NCI-H2196 (cell line): ENCODE measurements around the gene C9orf78.
"Not testable (repeated sequence)": the region's sequence is repeated elsewhere in the genome, so short reads cannot be mapped to it uniquely, and the experiment has no call there.

Experiments
- DNase-seq: peaks from one replicate; lab custom pipeline; 2025; ENCODE audit not compliant: unreplicated experiment; lab: John Stamatoyannopoulos, UW

C9orf78 gene

GRCh38 chr9:129813661-129814060 lies 21.4 kb downstream of the C9orf78 start:
- DNase-seq = no peak

GRCh38 chr9:129812385-129812784 lies 22.7 kb downstream of the C9orf78 start:
- DNase-seq = no peak

- DNase-seq = no peak
Observed at GRCh38 chr9:129811967-129812363, 23.1 kb downstream of the C9orf78 start.

GRCh38 chr9:129810788-129811187 lies 24.3 kb downstream of the C9orf78 start:
- DNase-seq = no peak

GRCh38 chr9:129810116-129810515 lies 25.0 kb downstream of the C9orf78 start:
- no peak for DNase-seq

- no peak for DNase-seq
Observed at GRCh38 chr9:129809346-129809745, 25.7 kb downstream of the C9orf78 start.

- no peak for DNase-seq
Observed at GRCh38 chr9:129806061-129806460, 29.0 kb downstream of the C9orf78 start.

GRCh38 chr9:129803676-129804060 lies 31.4 kb downstream of the C9orf78 start:
- DNase-seq = no peak

- peak; percentile 87 for DNase-seq
Observed at GRCh38 chr9:129802833-129803675, 32.0 kb downstream of the C9orf78 start, which contains the start of gene TOR1B. Gene TOR1B, plus strand, starts transcription at chr9:129803184. Its CDS starts 29 bp downstream, at chr9:129803213.

- DNase-seq = no peak
Observed at GRCh38 chr9:129801504-129801903, 33.6 kb downstream of the C9orf78 start.

GRCh38 chr9:129798973-129799372 lies 36.1 kb downstream of the C9orf78 start:
- no peak for DNase-seq

GRCh38 chr9:129796029-129796428 lies 39.0 kb downstream of the C9orf78 start:
- DNase-seq = not testable (repeated sequence)

GRCh38 chr9:129794549-129794948 lies 40.5 kb downstream of the C9orf78 start:
- no peak for DNase-seq

GRCh38 chr9:129786481-129786880 lies 48.6 kb downstream of the C9orf78 start:
- DNase-seq = no peak

- no peak for DNase-seq
Observed at GRCh38 chr9:129785866-129786265, 49.2 kb downstream of the C9orf78 start.

GRCh38 chr9:129784970-129785369 lies 50.1 kb downstream of the C9orf78 start:
- DNase-seq = not testable (repeated sequence)

- DNase-seq = peak; percentile 76
Observed at GRCh38 chr9:129783516-129784361, 51.3 kb downstream of the C9orf78 start.

GRCh38 chr9:129781981-129782380 lies 53.1 kb downstream of the C9orf78 start:
- DNase-seq = no peak

- DNase-seq = no peak
Observed at GRCh38 chr9:129781131-129781530, 53.9 kb downstream of the C9orf78 start.

- no peak for DNase-seq
Observed at GRCh38 chr9:129779560-129780190, 55.4 kb downstream of the C9orf78 start.

- DNase-seq = no peak
Observed at GRCh38 chr9:129778469-129778868, 56.6 kb downstream of the C9orf78 start.
